SK-N-SH (cell line): Measurements from ENCODE around the gene MACROD2. TPM values are rescaled to one million over a fixed set of nuclear protein-coding genes. Genes with fewer than 3 reads are reported as not detected.

ENCODE experiments used
- CTCF ChIA-PET: fragments of 300-600, 350-600 bp; formaldehyde crosslinking; extraction: SDS; loops from one replicate; lab custom pipeline; 2021; lab: Yijun Ruan, JAX
- POLR2A ChIA-PET: fragments of 350-600 bp; sonication (Branson Sonifier 250); formaldehyde crosslinking; extraction: SDS; loops from one replicate; lab custom pipeline; 2020; ENCODE audit warnings: antibody characterized with exemption, inconsistent platforms; lab: Yijun Ruan, JAX
- DNase-seq: peaks from one replicate; pipeline ENCODE4 v3.0.0; 2012
- H2AFZ ChIP-seq: fragments of 200-600 bp; sonication (generic); 2 replicates; pipeline ENCODE4 v1.8.1; 2016; ENCODE audit warnings: antibody characterized with exemption, mild to moderate bottlenecking, low read depth
- H3F3A ChIP-seq: fragments of 200-600 bp; sonication (generic); replicated peaks from 2 replicates; pipeline ENCODE3; 2016; ENCODE audit warnings: antibody characterized with exemption, mild to moderate bottlenecking; ENCODE audit not compliant: insufficient read depth
- H3K27ac ChIP-seq, 2 experiments: fragments of 200-500 bp in 1 of 2; fragments of 200-600 bp in 1 of 2; sonication (Bioruptor generic) in 1 of 2; sonication (generic), shearing (Covaris generic) in 1 of 2; 2 replicates each; pipeline versions ENCODE4 v1.5.1 to v1.6.1; 2014 to 2016; ENCODE audit warnings: low read depth in 2 of 2, inconsistent platforms in 1 of 2, low read length in 1 of 2, mild to moderate bottlenecking in 1 of 2, mixed read lengths in 1 of 2
- H3K27me3 ChIP-seq: fragments of 200-600 bp; sonication (generic), shearing (Covaris generic); 2 replicates; pipeline ENCODE4 v1.6.1; 2016; ENCODE audit warnings: mixed run types; ENCODE audit not compliant: insufficient read depth
- H3K36me3 ChIP-seq, 2 experiments: fragments of 200-500 bp in 1 of 2; fragments of 200-600 bp in 1 of 2; sonication (Bioruptor generic) in 1 of 2; sonication (generic) in 1 of 2; replicated peaks in 1 of 2; 2 replicates each; pipeline versions ENCODE3 to v1.5.1; 2014 to 2016; ENCODE audit warnings: low read length in 1 of 2, mild to moderate bottlenecking in 1 of 2; ENCODE audit not compliant: insufficient read depth in 2 of 2, control insufficient read depth in 1 of 2
- H3K4me1 ChIP-seq, 2 experiments: fragments of 200-500 bp in 1 of 2; fragments of 200-600 bp in 1 of 2; sonication (Bioruptor generic) in 1 of 2; sonication (generic), shearing (Covaris generic) in 1 of 2; 2 replicates each; pipeline versions ENCODE4 v1.5.1 to v1.6.1; 2014 to 2016; ENCODE audit warnings: low read depth in 1 of 2, low read length in 1 of 2, mixed run types in 1 of 2; ENCODE audit not compliant: insufficient read depth in 2 of 2, control insufficient read depth in 1 of 2
- H3K4me2 ChIP-seq: fragments of 200-600 bp; sonication (generic), shearing (Covaris generic); 2 replicates; pipeline ENCODE4 v1.6.1; 2017; ENCODE audit warnings: mixed run types
- H3K4me3 ChIP-seq, 2 experiments: fragments of 200-500 bp in 1 of 2; fragments of 200-600 bp in 1 of 2; sonication (Bioruptor generic) in 1 of 2; sonication (generic), shearing (Covaris generic) in 1 of 2; 2 replicates each; pipeline versions ENCODE4 v1.5.1 to v1.8.1; 2014 to 2016; ENCODE audit warnings: low read depth in 2 of 2, inconsistent platforms in 1 of 2, low read length in 1 of 2, mild to moderate bottlenecking in 1 of 2, mixed read lengths in 1 of 2, moderate library complexity in 1 of 2
- H3K79me2 ChIP-seq: fragments of 200-600 bp; sonication (generic); 2 replicates; pipeline ENCODE4 v1.8.1; 2017; ENCODE audit warnings: mild to moderate bottlenecking; ENCODE audit not compliant: insufficient read depth
- H3K9ac ChIP-seq: fragments of 200-600 bp; sonication (generic); 2 replicates; pipeline ENCODE4 v1.6.1; 2017; ENCODE audit warnings: mixed run types
- H3K9me2 ChIP-seq: fragments of 200-600 bp; sonication (generic); 2 replicates; pipeline ENCODE4 v1.6.1; 2017; ENCODE audit warnings: mixed run types
- H3K9me3 ChIP-seq: fragments of 200-600 bp; sonication (generic); 2 replicates; pipeline ENCODE4 v1.6.1; 2017; ENCODE audit warnings: mixed run types, mild to moderate bottlenecking, moderate library complexity
- H4K20me1 ChIP-seq: fragments of 200-600 bp; sonication (generic); 2 replicates; pipeline ENCODE4 v1.6.1; 2017; ENCODE audit warnings: mild to moderate bottlenecking, mixed run types; ENCODE audit not compliant: insufficient read depth
- ELF1 ChIP-seq: IDR thresholded peaks from 2 replicates; pipeline ENCODE4 v1.4.0; 2012
- FOXJ3 ChIP-seq: sonication (generic); formaldehyde crosslinking; IDR thresholded peaks from 2 replicates; pipeline ENCODE4 v1.5.1; 2020; ENCODE audit warnings: mild to moderate bottlenecking, missing genetic modification reagents
- GABPA ChIP-seq: IDR thresholded peaks from 2 replicates; pipeline ENCODE4 v1.4.0; 2012; ENCODE audit warnings: low read depth, mild to moderate bottlenecking
- MXI1 ChIP-seq: IDR thresholded peaks from 2 replicates; pipeline ENCODE4 v1.6.1; 2012; ENCODE audit warnings: mild to moderate bottlenecking, low read depth, low read length, improper control_type of control experiment
- NRF1 ChIP-seq: IDR thresholded peaks from 2 replicates; pipeline ENCODE4 v1.6.1; 2012; ENCODE audit warnings: low read depth, mild to moderate bottlenecking, low read length
- RAD21 ChIP-seq: IDR thresholded peaks from 2 replicates; pipeline ENCODE4 v1.6.1; 2012; ENCODE audit warnings: mild to moderate bottlenecking, low read length
- WGBS: methylation state at CpG from one replicate; pipeline ENCODE4 v1.1.6; 2017; ENCODE audit warnings: low lambda C conversion rate; 5-methylcytosine and 5-hydroxymethylcytosine counted together
- polyA plus RNA-seq, 3 experiments: library from polyadenylated mRNA; depleted of rRNA; stranded (reverse); fragments of >200 nt; gene quantifications; 2 replicates each; pipeline ENCODE4 v1.2.3, GENCODE V29; 2012
- TF ChIP-seq, protein P1 (sequence below): IDR thresholded peaks from 2 replicates; pipeline ENCODE4 v1.4.0; 2012; ENCODE audit warnings: low read depth, borderline replicate concordance
- TF ChIP-seq, protein P2 (sequence below): IDR thresholded peaks from 2 replicates; pipeline ENCODE4; 2012
- TF ChIP-seq, protein P3 (sequence below): IDR thresholded peaks from 2 replicates; pipeline ENCODE4 v1.4.0; 2012; ENCODE audit warnings: low read depth

MACROD2 gene
- polyA plus RNA-seq, 1 of the 3 experiments (the other 2 are of a cell fraction), result 0.33 TPM

DNA sequence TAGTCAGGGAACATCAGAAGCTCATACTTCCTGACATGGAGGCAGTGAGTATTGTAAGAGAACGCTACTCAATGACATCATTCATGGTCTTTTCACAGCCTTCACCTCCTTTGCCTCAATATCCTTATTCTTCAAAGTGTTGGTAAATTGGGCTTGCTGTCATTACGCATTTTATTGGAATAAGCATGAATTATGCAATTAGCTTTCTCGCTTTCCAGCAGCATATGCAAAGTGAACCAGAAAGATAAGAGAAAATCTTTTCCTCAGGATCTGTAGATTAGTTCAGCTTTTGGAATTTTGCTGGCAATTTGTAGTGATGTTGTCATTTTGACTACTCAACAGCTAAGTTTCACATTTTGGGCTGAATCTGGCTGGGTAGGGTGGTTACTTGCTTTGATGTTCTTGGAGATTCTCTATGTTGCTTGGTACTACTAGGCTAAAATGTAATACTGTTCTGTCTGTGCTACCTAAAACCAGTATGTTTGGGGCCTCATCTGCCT lies 1565.8 kb downstream of the MACROD2 start:
- Histone ChIP-seq H3K9ac (no peak overlapping the region), H3K9me2 (no peaks in the 10 kb centered on the region), H3F3A (no peaks in the 10 kb centered on the region), H3K27me3 (no peaks in the 10 kb centered on the region), H3K79me2 (no peaks in the 10 kb centered on the region), H3K4me2 (no peak overlapping the region), H3K4me1 (peaks cover 0 to 2% of the 10 kb centered on the region in 2 experiments; a peak in 2 of 4 replicates), H3K4me3 (no peak overlapping the region), H4K20me1 (no peaks in the 10 kb centered on the region), H3K36me3 (no peaks in the 10 kb centered on the region), H3K27ac (peak overlapping the region in 1 of 2 experiments; percentile 39; a peak in 1 of 4 replicates), H2AFZ (no peak overlapping the region), H3K9me3 (no peaks in the 10 kb centered on the region)
- no peak for DNase-seq
- TF ChIP-seq, protein P1, sequence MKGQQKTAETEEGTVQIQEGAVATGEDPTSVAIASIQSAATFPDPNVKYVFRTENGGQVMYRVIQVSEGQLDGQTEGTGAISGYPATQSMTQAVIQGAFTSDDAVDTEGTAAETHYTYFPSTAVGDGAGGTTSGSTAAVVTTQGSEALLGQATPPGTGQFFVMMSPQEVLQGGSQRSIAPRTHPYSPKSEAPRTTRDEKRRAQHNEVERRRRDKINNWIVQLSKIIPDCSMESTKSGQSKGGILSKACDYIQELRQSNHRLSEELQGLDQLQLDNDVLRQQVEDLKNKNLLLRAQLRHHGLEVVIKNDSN, result no peak
- TF ChIP-seq RAD21 (no peak), NRF1 (no peak), MXI1 (no peak), FOXJ3 (CRISPR knock-in tag) (no peak), GABPA (no peak), ELF1 (no peak)
- ChIA-PET POLR2A (no interaction called here), CTCF (no interaction called here)
- 60% methylated on average over 3 of the region's 3 CpGs for WGBS

DNA sequence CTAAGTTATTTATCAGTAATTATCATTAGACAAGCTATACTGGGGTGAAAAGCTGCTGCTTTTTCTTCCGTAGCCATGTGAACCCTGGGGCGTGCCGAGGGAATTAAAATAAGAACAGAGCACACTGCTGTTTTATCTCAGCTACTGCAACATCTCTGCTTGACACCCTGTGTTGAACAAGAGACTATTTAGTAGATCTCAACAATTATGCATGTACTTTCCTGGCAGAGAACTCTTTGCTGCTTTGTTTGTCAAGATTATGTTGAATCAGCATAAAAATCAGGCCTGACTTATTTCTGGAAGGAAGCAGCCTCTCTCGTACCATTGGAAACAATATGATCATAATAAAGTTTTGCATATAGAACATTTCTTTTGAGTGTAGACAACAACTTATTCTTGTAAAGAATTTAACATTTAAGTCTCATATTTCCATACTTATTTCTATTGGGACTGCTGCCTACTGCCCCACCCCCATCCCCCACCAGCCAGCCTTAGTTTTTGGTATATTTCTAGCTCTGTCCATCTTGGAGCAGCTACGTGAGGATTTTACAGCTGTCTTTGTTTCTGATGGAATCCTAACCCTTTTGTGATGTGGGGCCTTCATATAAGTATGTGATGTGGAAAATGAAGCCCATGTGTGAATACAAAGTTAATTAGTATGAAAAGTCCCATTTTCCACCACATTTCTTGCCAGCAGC lies 1566.5 kb downstream of the MACROD2 start:
- DNase-seq, result peak; percentile 9
- Histone ChIP-seq H3K27me3 (no peaks in the 10 kb centered on the region), H3K27ac (no peak overlapping the region; a peak in 1 of 4 replicates), H3K36me3 (no peaks in the 10 kb centered on the region), H3K4me2 (no peak overlapping the region), H4K20me1 (no peaks in the 10 kb centered on the region), H3K4me1 (peaks cover 0 to 2% of the 10 kb centered on the region in 2 experiments; a peak in 2 of 4 replicates), H3K4me3 (no peak overlapping the region), H3F3A (no peaks in the 10 kb centered on the region), H2AFZ (no peak overlapping the region), H3K9me3 (no peaks in the 10 kb centered on the region), H3K9me2 (no peaks in the 10 kb centered on the region), H3K9ac (no peak overlapping the region), H3K79me2 (no peaks in the 10 kb centered on the region)
- TF ChIP-seq ELF1, result no peak
- TF ChIP-seq FOXJ3 (CRISPR knock-in tag), result 0 out of 2 replicates have a peak, but pooled peaks have one; percentile 19
- TF ChIP-seq, protein P2, sequence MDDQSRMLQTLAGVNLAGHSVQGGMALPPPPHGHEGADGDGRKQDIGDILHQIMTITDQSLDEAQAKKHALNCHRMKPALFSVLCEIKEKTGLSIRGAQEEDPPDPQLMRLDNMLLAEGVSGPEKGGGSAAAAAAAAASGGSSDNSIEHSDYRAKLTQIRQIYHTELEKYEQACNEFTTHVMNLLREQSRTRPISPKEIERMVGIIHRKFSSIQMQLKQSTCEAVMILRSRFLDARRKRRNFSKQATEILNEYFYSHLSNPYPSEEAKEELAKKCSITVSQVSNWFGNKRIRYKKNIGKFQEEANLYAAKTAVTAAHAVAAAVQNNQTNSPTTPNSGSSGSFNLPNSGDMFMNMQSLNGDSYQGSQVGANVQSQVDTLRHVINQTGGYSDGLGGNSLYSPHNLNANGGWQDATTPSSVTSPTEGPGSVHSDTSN, result no peak
- TF ChIP-seq, protein P3, sequence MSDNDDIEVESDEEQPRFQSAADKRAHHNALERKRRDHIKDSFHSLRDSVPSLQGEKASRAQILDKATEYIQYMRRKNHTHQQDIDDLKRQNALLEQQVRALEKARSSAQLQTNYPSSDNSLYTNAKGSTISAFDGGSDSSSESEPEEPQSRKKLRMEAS, result no peak
- CTCF ChIA-PET, result interaction anchor here (0.8 kb wide), 1 partner anchor 74 kb away, joined by 3 read pairs; no protein-coding TSS in a partner anchor
- 67% methylated on average over 5 of the region's 5 CpGs for whole genome bisulfite sequencing
- POLR2A ChIA-PET, result no interaction called here
